HepG2 (cell line): ENCODE measurements around the gene ORMDL2. TPM values are rescaled to one million over a fixed set of nuclear protein-coding genes. Genes with fewer than 3 reads are reported as not detected.
A peak's percentile ranks its signal among the peaks of the same experiment; 100 is the strongest.

Experiments used
- ATAC-seq: fragments of 200-7000 bp; cut with Tn5 transposase; 3 replicates; pipeline ENCODE4 v1.9.1; 2020; ENCODE audit warnings: mild to moderate bottlenecking, moderate library complexity
- BruUV-seq: library from RNA; stranded (reverse); fragments of 400-500 nt; replicated peaks from 2 replicates; lab custom pipeline; 2021; lab: Mats Ljungman, UMichigan
- CTCF ChIA-PET: fragments of 300-600 bp; formaldehyde crosslinking; extraction: SDS; loops from one replicate; lab custom pipeline; 2021; ENCODE audit warnings: low total read pairs, inconsistent platforms, low intra/inter-chr PET ratio; lab: Yijun Ruan, JAX
- POLR2A ChIA-PET: fragments of 350-600 bp; sonication (Branson Sonifier 250); formaldehyde crosslinking; loops from one replicate; lab custom pipeline; 2020; ENCODE audit warnings: antibody characterized with exemption, inconsistent platforms; lab: Yijun Ruan, JAX
- DNase-seq: peaks from one replicate; pipeline ENCODE4 v3.0.0-alpha.2; 2015; ENCODE audit warnings: low spot score
- FAIRE-seq: peaks from 3 replicates; lab custom pipeline; 2011; peaks lifted over from hg19 to GRCh38; lab: Jason Lieb, UNC
- H2AFZ ChIP-seq: one replicate; pipeline ENCODE4 v1.6.1; 2011; ENCODE audit warnings: low read length, inconsistent platforms
- H3K27ac ChIP-seq: fragments of 300-600 bp; 3 replicates; pipeline ENCODE4 v1.8.0; 2011; ENCODE audit warnings: mixed run types, mild to moderate bottlenecking, mixed read lengths, low read length, inconsistent platforms; ENCODE audit not compliant: insufficient read depth; ENCODE audit errors: extremely low read length
- H3K27me3 ChIP-seq, 2 experiments: fragments of 200-600 bp in 1 of 2; 2 replicates in 1 of 2; 3 replicates in 1 of 2; pipeline versions ENCODE4 v1.6.0 to v1.8.0; 2011; ENCODE audit warnings: low read length in 2 of 2, mild to moderate bottlenecking in 2 of 2, moderate library complexity in 2 of 2, inconsistent platforms in 1 of 2; ENCODE audit not compliant: insufficient read depth in 2 of 2, control insufficient read depth in 1 of 2
- H3K36me3 ChIP-seq, 2 experiments: fragments of 200-600 bp in 1 of 2; replicated peaks in 1 of 2; 2 replicates in 1 of 2; 3 replicates in 1 of 2; pipeline versions ENCODE4 v1.5.1 to v1.8.0; 2011; ENCODE audit warnings: low read length in 2 of 2, inconsistent platforms in 1 of 2; ENCODE audit not compliant: insufficient read depth in 2 of 2, control insufficient read depth in 1 of 2
- H3K4me1 ChIP-seq: 2 replicates; pipeline ENCODE4 v1.5.1; 2012; ENCODE audit warnings: low read length, inconsistent platforms; ENCODE audit not compliant: insufficient read depth
- H3K4me2 ChIP-seq: 2 replicates; pipeline ENCODE4 v1.6.0; 2011; ENCODE audit warnings: low read depth, low read length, inconsistent platforms
- H3K4me3 ChIP-seq, 3 experiments: fragments of 200-600 bp in 1 of 3; sonication (generic), shearing (Covaris generic) in 1 of 3; replicated peaks in 1 of 3; 2 replicates each; pipeline ENCODE4 v1.5.1; 2011 to 2016; ENCODE audit warnings: low read length in 3 of 3, inconsistent platforms in 2 of 3, low read depth in 2 of 3, mild to moderate bottlenecking in 2 of 3, control low read depth in 1 of 3, mixed read lengths in 1 of 3; ENCODE audit not compliant: insufficient read depth in 1 of 3
- H3K79me2 ChIP-seq: one replicate; pipeline ENCODE4 v1.6.1; 2011; ENCODE audit warnings: low read length, inconsistent platforms; ENCODE audit not compliant: insufficient read depth
- H3K9ac ChIP-seq: 2 replicates; pipeline ENCODE4 v1.6.0; 2011; ENCODE audit warnings: mild to moderate bottlenecking, low read depth, low read length, inconsistent platforms; ENCODE audit not compliant: insufficient read depth
- H3K9me3 ChIP-seq: 2 replicates; pipeline ENCODE4 v1.5.1; 2012; ENCODE audit warnings: mild to moderate bottlenecking, low read length
- H4K20me1 ChIP-seq: 2 replicates; pipeline ENCODE4 v1.6.0; 2011; ENCODE audit warnings: inconsistent platforms, mild to moderate bottlenecking, low read length, moderate library complexity; ENCODE audit not compliant: insufficient read depth
- ARID3A ChIP-seq: IDR thresholded peaks from 2 replicates; pipeline ENCODE4 v1.6.1; 2012; ENCODE audit warnings: low read depth, low read length, improper control_type of control experiment
- ATM ChIP-seq: fragments of 450-650 bp; IDR thresholded peaks from 2 replicates; pipeline ENCODE4 v1.7.1; 2017; ENCODE audit warnings: mild to moderate bottlenecking, borderline replicate concordance
- DBP ChIP-seq: sonication (generic); formaldehyde crosslinking; IDR thresholded peaks from 2 replicates; pipeline ENCODE4 v1.4.0; 2020; ENCODE audit warnings: missing genetic modification reagents; ENCODE audit errors: not compliant biosample characterization
- FOXM1 ChIP-seq: sonication (generic); formaldehyde crosslinking; IDR thresholded peaks from 2 replicates; pipeline ENCODE4 v1.5.0; 2020; ENCODE audit warnings: missing genetic modification reagents
- HOXA3 ChIP-seq: sonication (generic); formaldehyde crosslinking; IDR thresholded peaks from 2 replicates; pipeline ENCODE4 v1.5.0; 2020; ENCODE audit warnings: missing genetic modification reagents
- KLF11 ChIP-seq: IDR thresholded peaks from 2 replicates; pipeline ENCODE4 v1.6.1; 2016; ENCODE audit warnings: missing compliant biosample characterization
- KMT2A ChIP-seq: sonication (generic); formaldehyde crosslinking; IDR thresholded peaks from 2 replicates; pipeline ENCODE4 v1.4.0; 2020; ENCODE audit warnings: missing genetic modification reagents
- KMT2B ChIP-seq: IDR thresholded peaks from 2 replicates; pipeline ENCODE4 v1.6.1; 2016; ENCODE audit warnings: missing genetic modification reagents, missing compliant biosample characterization
- MAF1 ChIP-seq: sonication (generic); formaldehyde crosslinking; IDR thresholded peaks from 2 replicates; pipeline ENCODE4 v1.5.0; 2020; ENCODE audit warnings: missing genetic modification reagents, borderline replicate concordance
- SALL2 ChIP-seq: sonication (generic); formaldehyde crosslinking; IDR thresholded peaks from 2 replicates; pipeline ENCODE4 v1.8.1; 2023; ENCODE audit warnings: mild to moderate bottlenecking, missing genetic modification reagents, inconsistent platforms
- SMAD3 ChIP-seq: sonication (generic); formaldehyde crosslinking; IDR thresholded peaks from 2 replicates; pipeline ENCODE4 v1.4.0; 2020; ENCODE audit warnings: missing genetic modification reagents
- SRF ChIP-seq: IDR thresholded peaks from 2 replicates; pipeline ENCODE4 v1.6.1; 2011; ENCODE audit warnings: mild to moderate bottlenecking, low read depth, low read length, moderate library complexity
- ZNF101 ChIP-seq: sonication (generic); formaldehyde crosslinking; IDR thresholded peaks from 2 replicates; pipeline ENCODE4 v1.4.0; 2020; ENCODE audit warnings: mild to moderate bottlenecking, low read depth, missing genetic modification reagents, borderline replicate concordance
- ZNF12 ChIP-seq: sonication (generic); formaldehyde crosslinking; IDR thresholded peaks from 2 replicates; pipeline ENCODE4 v1.5.0; 2020; ENCODE audit warnings: missing genetic modification reagents
- ZNF350 ChIP-seq: sonication (generic); formaldehyde crosslinking; IDR thresholded peaks from 2 replicates; pipeline ENCODE4 v1.4.0; 2020; ENCODE audit warnings: mild to moderate bottlenecking, low read depth, missing genetic modification reagents, borderline replicate concordance
- ZNF773 ChIP-seq: sonication (generic); formaldehyde crosslinking; IDR thresholded peaks from 2 replicates; pipeline ENCODE4 v1.4.0; 2020; ENCODE audit warnings: missing genetic modification reagents, borderline replicate concordance
- ZUFSP ChIP-seq: sonication (generic); formaldehyde crosslinking; IDR thresholded peaks from 2 replicates; pipeline ENCODE4 v1.9.0; 2021; ENCODE audit warnings: missing genetic modification reagents, mild to moderate bottlenecking, borderline replicate concordance
- WGBS: methylation state at CpG from one replicate; pipeline ENCODE4 v1.1.6; 2017; ENCODE audit warnings: low lambda C conversion rate; 5-methylcytosine and 5-hydroxymethylcytosine counted together
- in situ Hi-C: cut with HindIII; loops from 2 replicates; pipeline ENCODE4 v1.10.0; 2017; ENCODE audit warnings: low pct_unique_long_range_greater_than_20kb; ENCODE audit not compliant: extremely low pct_ligation_motif_present
- intact Hi-C: fragments of 100-400 bp; cut with micrococcal nuclease; formaldehyde crosslinking; loops from one replicate; pipeline ENCODE4 v1.10.0; 2022; ENCODE audit not compliant: unreplicated experiment
- polyA plus RNA-seq, 8 experiments: library from polyadenylated mRNA; depleted of rRNA in 3 of 8; stranded (reverse) in 7 of 8; unstranded in 1 of 8; fragments of >200 nt; fragmentation: Illumina TruSeq in 4 of 8; extraction: Trizol in 4 of 8; gene quantifications; 2 replicates each; pipeline versions ENCODE4 v1.2.1 to v1.2.3, GENCODE V29; 2011 to 2016; ENCODE audit warnings: low read depth in 4 of 8, missing spikeins in 1 of 8, mixed read lengths in 1 of 8; ENCODE audit not compliant: insufficient read depth in 1 of 8
- total RNA-seq, 5 experiments: library from RNA; depleted of rRNA; stranded (reverse); fragments of >200 nt; fragmentation: Illumina TruSeq; extraction: Trizol; gene quantifications; 2 replicates each; pipeline ENCODE4 v1.2.3, GENCODE V29; 2016; ENCODE audit warnings: low read depth in 1 of 5

The ORMDL2 gene
- total and polyA plus RNA-seq, 2 of the 13 experiments (the other 11 are each of a cell fraction or from before 2014, with no cell fraction given): 24.0 to 28.6 TPM

GRCh38 chr12:55823419-55823818 lies 5.6 kb downstream of the ORMDL2 start (continued):
- TF ChIP-seq ARID3A (0 out of 2 replicates have a peak, but pooled peaks have one; percentile 51), SALL2 (CRISPR knock-in tag) (no peak)
- TF ChIP-seq, all 625 proteins: peak for 2

GRCh38 chr12:55824726-55825125 lies 6.9 kb downstream of the ORMDL2 start:
- POLR2A ChIA-PET: interaction anchor here (1.3 kb wide), 1 partner anchor 88 kb away, joined by 3 read pairs; no protein-coding TSS in a partner anchor
- peaks cover 10 to 16% of the 10 kb centered on the region in 2 experiments for H3K36me3 ChIP-seq

More at GRCh38 chr12:55824726-55825125, 6.9 kb downstream of the ORMDL2 start:
- no TSS peak for BruUV-seq
- Histone ChIP-seq H2AFZ (no peak overlapping the region), H3K4me2 (peak overlapping the region; percentile 59; the same call in 1 of the 2 replicates), H3K27me3 (no peaks in the 10 kb centered on the region; a peak in 1 of 5 replicates), H3K27ac (no peak overlapping the region), H3K79me2 (peaks cover 26% of the 10 kb centered on the region), H3K9ac (no peak overlapping the region), H4K20me1 (no peaks in the 10 kb centered on the region), H3K9me3 (no peaks in the 10 kb centered on the region), H3K4me1 (peaks cover 72% of the 10 kb centered on the region), H3K4me3 (no peak overlapping the region)
- FAIRE-seq: no peak
- no peak for TF ChIP-seq ATM
- TF ChIP-seq MAF1: no peak
- no peak for TF ChIP-seq KLF11 (CRISPR knock-in tag)
- no peak for TF ChIP-seq ZNF101 (CRISPR knock-in tag)
- no peak for TF ChIP-seq ZNF773 (CRISPR knock-in tag)
- TF ChIP-seq FOXM1 (CRISPR knock-in tag): no peak
- no peak for TF ChIP-seq ZUFSP
- no peak for TF ChIP-seq ZNF350
- TF ChIP-seq HOXA3 (CRISPR knock-in tag): no peak
- no peak for TF ChIP-seq SRF
- no peak for TF ChIP-seq ZNF12 (CRISPR knock-in tag)
- no peak for TF ChIP-seq KMT2A (CRISPR knock-in tag)
- no peak for TF ChIP-seq KMT2B (CRISPR knock-in tag)
- TF ChIP-seq SMAD3: no peak
- TF ChIP-seq DBP (CRISPR knock-in tag): no peak
- no peak for DNase-seq
- CTCF ChIA-PET: no interaction called here
- no peak for ATAC-seq
- in situ Hi-C loops (no loop called here), intact Hi-C loops (no loop called here)
- WGBS: 88% methylated on average over 5 of the region's 5 CpGs
